ENCODE measurements around the gene TGIF1.
A peak's percentile ranks its signal among the peaks of the same experiment; 100 is the strongest.

TGIF1 gene

GRCh38 chr18:3455907-3456685, 6.1 kb downstream of the TGIF1 start:
- Histone ChIP-seq H3K36me3 (ENCODE audit: control insufficient read depth, insufficient read depth, low read length) (peaks cover 17% of the 10 kb centered on the region; the same call in 1 of the 2 replicates), H3K27ac (ENCODE audit: low read length) (peak overlapping the region; percentile 61), H3K4me1 (ENCODE audit: control insufficient read depth, insufficient read depth, low read length) (peaks cover 2% of the 10 kb centered on the region; the same call in 1 of the 2 replicates)

GRCh38 chr18:3456686-3457069, 6.7 kb downstream of the TGIF1 start:
- Histone ChIP-seq H3K27ac (ENCODE audit: low read length) (peak overlapping the region; percentile 61), H3K36me3 (ENCODE audit: control insufficient read depth, insufficient read depth, low read length) (peaks cover 17% of the 10 kb centered on the region; the same call in 1 of the 2 replicates), H3K27me3 (ENCODE audit: control insufficient read depth, insufficient read depth, low read length) (no peaks in the 10 kb centered on the region), H3K4me1 (ENCODE audit: control insufficient read depth, insufficient read depth, low read length) (peaks cover 2% of the 10 kb centered on the region; the same call in 1 of the 2 replicates), H3K4me3 (ENCODE audit: low read length) (no peak overlapping the region), H3K9me3 (ENCODE audit: control insufficient read depth, insufficient read depth, low read length) (no peaks in the 10 kb centered on the region)
- no peak for DNase-seq (ENCODE audit: low read depth, low spot score)
- no CpG with 5 or more reads among the region's 1 CpG for WGBS (ENCODE audit: insufficient coverage, insufficient read length)

More at GRCh38 chr18:3455907-3456685, 6.1 kb downstream of the TGIF1 start:
- DNase-seq (ENCODE audit: low read depth, low spot score) = no peak
- Histone ChIP-seq H3K4me3 (ENCODE audit: low read length) (no peak overlapping the region; the same call in 1 of the 2 replicates), H3K9me3 (ENCODE audit: control insufficient read depth, insufficient read depth, low read length) (no peaks in the 10 kb centered on the region), H3K27me3 (ENCODE audit: control insufficient read depth, insufficient read depth, low read length) (no peaks in the 10 kb centered on the region)
- no CpG with 5 or more reads among the region's 10 CpGs for WGBS (ENCODE audit: insufficient coverage, insufficient read length)

GRCh38 chr18:3457261-3457724, 7.3 kb downstream of the TGIF1 start:
- no peaks in the 10 kb centered on the region for H3K27me3 ChIP-seq (ENCODE audit: control insufficient read depth, insufficient read depth, low read length)
- peaks cover 17% of the 10 kb centered on the region; the same call in 1 of the 2 replicates for H3K36me3 ChIP-seq (ENCODE audit: control insufficient read depth, insufficient read depth, low read length)
- no peak overlapping the region for H3K27ac ChIP-seq (ENCODE audit: low read length)
- H3K9me3 ChIP-seq (ENCODE audit: control insufficient read depth, insufficient read depth, low read length) = no peaks in the 10 kb centered on the region
- WGBS (ENCODE audit: insufficient coverage, insufficient read length) = no CpG with 5 or more reads among the region's 15 CpGs
- H3K4me1 ChIP-seq (ENCODE audit: control insufficient read depth, insufficient read depth, low read length) = peaks cover 2% of the 10 kb centered on the region; the same call in 1 of the 2 replicates
- H3K4me3 ChIP-seq (ENCODE audit: low read length) = no peak overlapping the region
- no peak for DNase-seq (ENCODE audit: low read depth, low spot score)

- no peaks in the 10 kb centered on the region for H3K9me3 ChIP-seq (ENCODE audit: control insufficient read depth, insufficient read depth, low read length)
- DNase-seq (ENCODE audit: low read depth, low spot score) = no peak
- H3K27me3 ChIP-seq (ENCODE audit: control insufficient read depth, insufficient read depth, low read length) = no peaks in the 10 kb centered on the region
- no CpG with 5 or more reads among the region's 3 CpGs for WGBS (ENCODE audit: insufficient coverage, insufficient read length)
- peaks cover 2% of the 10 kb centered on the region; the same call in 1 of the 2 replicates for H3K4me1 ChIP-seq (ENCODE audit: control insufficient read depth, insufficient read depth, low read length)
- peaks cover 17% of the 10 kb centered on the region; the same call in 1 of the 2 replicates for H3K36me3 ChIP-seq (ENCODE audit: control insufficient read depth, insufficient read depth, low read length)
- H3K4me3 ChIP-seq (ENCODE audit: low read length) = no peak overlapping the region
- H3K27ac ChIP-seq (ENCODE audit: low read length) = no peak overlapping the region
Measured at GRCh38 chr18:3458378-3458777, 8.4 kb downstream of the TGIF1 start.

GRCh38 chr18:3458952-3459853, 9.2 kb downstream of the TGIF1 start:
- Histone ChIP-seq H3K4me3 (ENCODE audit: low read length) (no peak overlapping the region), H3K27ac (ENCODE audit: low read length) (peak overlapping the region; percentile 4), H3K27me3 (ENCODE audit: control insufficient read depth, insufficient read depth, low read length) (no peaks in the 10 kb centered on the region), H3K36me3 (ENCODE audit: control insufficient read depth, insufficient read depth, low read length) (peaks cover 17% of the 10 kb centered on the region; the same call in 1 of the 2 replicates), H3K9me3 (ENCODE audit: control insufficient read depth, insufficient read depth, low read length) (no peaks in the 10 kb centered on the region), H3K4me1 (ENCODE audit: control insufficient read depth, insufficient read depth, low read length) (peaks cover 2% of the 10 kb centered on the region; the same call in 1 of the 2 replicates)
- WGBS (ENCODE audit: insufficient coverage, insufficient read length) = no CpG with 5 or more reads among the region's 5 CpGs
- no peak for DNase-seq (ENCODE audit: low read depth, low spot score)

- Histone ChIP-seq H3K4me1 (ENCODE audit: control insufficient read depth, insufficient read depth, low read length) (peaks cover 2% of the 10 kb centered on the region; the same call in 1 of the 2 replicates), H3K27ac (ENCODE audit: low read length) (no peak overlapping the region), H3K36me3 (ENCODE audit: control insufficient read depth, insufficient read depth, low read length) (peaks cover 17% of the 10 kb centered on the region; the same call in 1 of the 2 replicates), H3K4me3 (ENCODE audit: low read length) (no peak overlapping the region), H3K9me3 (ENCODE audit: control insufficient read depth, insufficient read depth, low read length) (no peaks in the 10 kb centered on the region), H3K27me3 (ENCODE audit: control insufficient read depth, insufficient read depth, low read length) (no peaks in the 10 kb centered on the region)
- no peak for DNase-seq (ENCODE audit: low read depth, low spot score)
- WGBS (ENCODE audit: insufficient coverage, insufficient read length) = no CpG with 5 or more reads among the region's 4 CpGs
Measured at GRCh38 chr18:3460823-3461398, 10.9 kb downstream of the TGIF1 start.

GRCh38 chr18:3461704-3462103, 11.7 kb downstream of the TGIF1 start:
- no CpG with 5 or more reads among the region's 5 CpGs for WGBS (ENCODE audit: insufficient coverage, insufficient read length)

GRCh38 chr18:3463051-3463450, 13.1 kb downstream of the TGIF1 start:
- no peaks in the 10 kb centered on the region for H3K27me3 ChIP-seq (ENCODE audit: control insufficient read depth, insufficient read depth, low read length)
- 100% methylated on average over 1 of the region's 2 CpGs for WGBS (ENCODE audit: insufficient coverage, insufficient read length)
- H3K27ac ChIP-seq (ENCODE audit: low read length) = no peak overlapping the region
- no peak overlapping the region for H3K4me3 ChIP-seq (ENCODE audit: low read length)
- H3K36me3 ChIP-seq (ENCODE audit: control insufficient read depth, insufficient read depth, low read length) = peaks cover 6% of the 10 kb centered on the region; the same call in 1 of the 2 replicates
- no peaks in the 10 kb centered on the region for H3K9me3 ChIP-seq (ENCODE audit: control insufficient read depth, insufficient read depth, low read length)
- H3K4me1 ChIP-seq (ENCODE audit: control insufficient read depth, insufficient read depth, low read length) = no peaks in the 10 kb centered on the region
- DNase-seq (ENCODE audit: low read depth, low spot score) = no peak

More at GRCh38 chr18:3461704-3462103, 11.7 kb downstream of the TGIF1 start:
- Histone ChIP-seq H3K9me3 (ENCODE audit: control insufficient read depth, insufficient read depth, low read length) (no peaks in the 10 kb centered on the region), H3K4me1 (ENCODE audit: control insufficient read depth, insufficient read depth, low read length) (no peaks in the 10 kb centered on the region), H3K36me3 (ENCODE audit: control insufficient read depth, insufficient read depth, low read length) (peaks cover 13% of the 10 kb centered on the region; the same call in 1 of the 2 replicates), H3K27ac (ENCODE audit: low read length) (no peak overlapping the region), H3K27me3 (ENCODE audit: control insufficient read depth, insufficient read depth, low read length) (no peaks in the 10 kb centered on the region), H3K4me3 (ENCODE audit: low read length) (no peak overlapping the region)
- DNase-seq (ENCODE audit: low read depth, low spot score) = no peak

- Histone ChIP-seq H3K9me3 (ENCODE audit: control insufficient read depth, insufficient read depth, low read length) (no peaks in the 10 kb centered on the region), H3K4me1 (ENCODE audit: control insufficient read depth, insufficient read depth, low read length) (0 out of 2 replicates have a peak, but pooled peaks cover 2% of the 10 kb centered on the region), H3K36me3 (ENCODE audit: control insufficient read depth, insufficient read depth, low read length) (no peaks in the 10 kb centered on the region), H3K27me3 (ENCODE audit: control insufficient read depth, insufficient read depth, low read length) (no peaks in the 10 kb centered on the region), H3K4me3 (ENCODE audit: low read length) (no peak overlapping the region), H3K27ac (ENCODE audit: low read length) (no peak overlapping the region)
- WGBS (ENCODE audit: insufficient coverage, insufficient read length) = no CpG with 5 or more reads among the region's 5 CpGs
- DNase-seq (ENCODE audit: low read depth, low spot score) = no peak
Measured at GRCh38 chr18:3466045-3466444, 16.1 kb downstream of the TGIF1 start.

GRCh38 chr18:3466872-3467271, 16.9 kb downstream of the TGIF1 start:
- Histone ChIP-seq H3K4me3 (ENCODE audit: low read length) (no peak overlapping the region), H3K27me3 (ENCODE audit: control insufficient read depth, insufficient read depth, low read length) (no peaks in the 10 kb centered on the region), H3K27ac (ENCODE audit: low read length) (no peak overlapping the region), H3K4me1 (ENCODE audit: control insufficient read depth, insufficient read depth, low read length) (0 out of 2 replicates have a peak, but pooled peaks cover 2% of the 10 kb centered on the region), H3K36me3 (ENCODE audit: control insufficient read depth, insufficient read depth, low read length) (no peaks in the 10 kb centered on the region), H3K9me3 (ENCODE audit: control insufficient read depth, insufficient read depth, low read length) (no peaks in the 10 kb centered on the region)
- no CpG with 5 or more reads among the region's 2 CpGs for WGBS (ENCODE audit: insufficient coverage, insufficient read length)
- DNase-seq (ENCODE audit: low read depth, low spot score) = no peak
